WTC11 (cell line): ENCODE data around the gene ABLIM3. TPM values are rescaled to one million over a fixed set of nuclear protein-coding genes. Genes with fewer than 3 reads are reported as not detected.

Experiments
- ATAC-seq: fragments of 200-7000 bp; cut with Tn5 transposase; 2 replicates; pipeline ENCODE4 v1.10.0; 2021; ENCODE audit warnings: mild to moderate bottlenecking, moderate library complexity
- CTCF ChIA-PET: fragments of 300-600 bp; sonication (Branson Sonifier 250); formaldehyde crosslinking; loops from one replicate; lab custom pipeline; 2021; ENCODE audit warnings: antibody characterized with exemption; lab: Charles Lee
- POLR2A ChIA-PET: fragments of 350-600 bp; sonication (Branson Sonifier 250); formaldehyde crosslinking; loops from one replicate; lab custom pipeline; 2021; ENCODE audit warnings: antibody characterized with exemption; lab: Charles Lee
- DNase-seq: peaks from one replicate; pipeline ENCODE4 v3.0.0; 2021; ENCODE audit warnings: low spot score
- H3K27ac Mint-ChIP-seq: 2 replicates; pipeline ENCODE4 v1.8.0; 2021; ENCODE audit warnings: mixed read lengths
- H3K27me3 Mint-ChIP-seq: 2 replicates; pipeline ENCODE4 v1.8.0; 2021; ENCODE audit warnings: low read depth, mild to moderate bottlenecking, moderate library complexity, mixed read lengths
- H3K36me3 Mint-ChIP-seq: 2 replicates; pipeline ENCODE4 v1.8.0; 2021; ENCODE audit warnings: mixed read lengths
- H3K4me1 Mint-ChIP-seq: 2 replicates; pipeline ENCODE4 v1.8.0; 2022; ENCODE audit warnings: mixed read lengths
- H3K4me3 Mint-ChIP-seq: 2 replicates; pipeline ENCODE4 v1.8.0; 2021; ENCODE audit warnings: mild to moderate bottlenecking, moderate library complexity, mixed read lengths
- H3K9me3 Mint-ChIP-seq: 2 replicates; pipeline ENCODE4 v1.8.0; 2021; ENCODE audit warnings: mixed read lengths
- GRHL2 ChIP-seq: fragments of 250-450 bp; sonication (Bioruptor Pico); IDR thresholded peaks from 2 replicates; pipeline ENCODE4 v1.8.0; 2022; ENCODE audit warnings: mild to moderate bottlenecking, moderate library complexity; ENCODE audit not compliant: insufficient replicate concordance, severe bottlenecking
- HMGA2 ChIP-seq: fragments of 250-450 bp; sonication (Bioruptor Pico); IDR thresholded peaks from 2 replicates; pipeline ENCODE4 v1.4.0; 2021; ENCODE audit warnings: mild to moderate bottlenecking, moderate library complexity
- JAZF1 ChIP-seq: fragments of 250-450 bp; sonication (Bioruptor Pico); IDR thresholded peaks from 2 replicates; pipeline ENCODE4 v1.9.0; 2021; ENCODE audit warnings: moderate library complexity, mild to moderate bottlenecking, inconsistent platforms
- KAT7 ChIP-seq: sonication (generic); formaldehyde crosslinking; IDR thresholded peaks from 2 replicates; pipeline ENCODE4 v1.8.1; 2023; ENCODE audit warnings: missing genetic modification reagents, mild to moderate bottlenecking, borderline replicate concordance
- SMAD3 ChIP-seq: sonication (generic); formaldehyde crosslinking; IDR thresholded peaks from 2 replicates; pipeline ENCODE4 v1.8.0; 2022; ENCODE audit warnings: missing genetic modification reagents, mild to moderate bottlenecking, borderline replicate concordance
- SP1 ChIP-seq: sonication (generic); formaldehyde crosslinking; conservative IDR thresholded peaks from 2 replicates; pipeline ENCODE4 v1.8.1; 2022; ENCODE audit warnings: missing genetic modification reagents
- TEAD4 ChIP-seq: sonication (generic); formaldehyde crosslinking; IDR thresholded peaks from 2 replicates; pipeline ENCODE4 v1.8.0; 2022; ENCODE audit warnings: mild to moderate bottlenecking, missing genetic modification reagents
- ZNF138 ChIP-seq: sonication (generic); formaldehyde crosslinking; conservative IDR thresholded peaks from 2 replicates; pipeline ENCODE4 v1.8.1; 2022; ENCODE audit warnings: mild to moderate bottlenecking, moderate library complexity, missing genetic modification reagents
- ZNF263 ChIP-seq: sonication (generic); formaldehyde crosslinking; IDR thresholded peaks from 2 replicates; pipeline ENCODE4 v1.8.1; 2022; ENCODE audit warnings: low read depth, mild to moderate bottlenecking, moderate library complexity, missing genetic modification reagents
- ZNF423 ChIP-seq: fragments of 250-450 bp; sonication (Bioruptor Pico); IDR thresholded peaks from 2 replicates; pipeline ENCODE4 v2.1.2; 2022; ENCODE audit warnings: mild to moderate bottlenecking, moderate library complexity
- ZNF671 ChIP-seq: fragments of 250-450 bp; sonication (Bioruptor Pico); IDR thresholded peaks from 2 replicates; pipeline ENCODE4 v1.8.0; 2021; ENCODE audit warnings: mild to moderate bottlenecking
- total RNA-seq: library from RNA; stranded (reverse); gene quantifications from 3 replicates; pipeline ENCODE4 v1.2.3, GENCODE V29; 2021
- TF ChIP-seq, protein P1 (sequence below): fragments of 250-450 bp; sonication (Bioruptor Pico); IDR thresholded peaks from 2 replicates; pipeline ENCODE4 v1.9.0; 2021; ENCODE audit warnings: mild to moderate bottlenecking, borderline replicate concordance
- TF ChIP-seq, protein P2 (sequence below): fragments of 250-450 bp; sonication (Bioruptor Pico); IDR thresholded peaks from 2 replicates; pipeline ENCODE4 v1.9.0; 2021; ENCODE audit warnings: moderate library complexity, mild to moderate bottlenecking, inconsistent platforms, borderline replicate concordance
- TF ChIP-seq, protein P3 (sequence below): sonication (generic); formaldehyde crosslinking; IDR thresholded peaks from 2 replicates; pipeline ENCODE4 v1.8.1; 2023; ENCODE audit warnings: mild to moderate bottlenecking, missing genetic modification reagents, borderline replicate concordance
- TF ChIP-seq, protein P4 (sequence below): sonication (generic); formaldehyde crosslinking; IDR thresholded peaks from 2 replicates; pipeline ENCODE4 v1.8.0; 2022; ENCODE audit warnings: mild to moderate bottlenecking, missing genetic modification reagents
- TF ChIP-seq, protein P5 (sequence below): sonication (generic); formaldehyde crosslinking; IDR thresholded peaks from 2 replicates; pipeline ENCODE4 v1.8.1; 2023; ENCODE audit warnings: mild to moderate bottlenecking, missing genetic modification reagents

Gene ABLIM3
- total RNA-seq, 1 experiment from 2014 or later, result 0.33 TPM

DNA sequence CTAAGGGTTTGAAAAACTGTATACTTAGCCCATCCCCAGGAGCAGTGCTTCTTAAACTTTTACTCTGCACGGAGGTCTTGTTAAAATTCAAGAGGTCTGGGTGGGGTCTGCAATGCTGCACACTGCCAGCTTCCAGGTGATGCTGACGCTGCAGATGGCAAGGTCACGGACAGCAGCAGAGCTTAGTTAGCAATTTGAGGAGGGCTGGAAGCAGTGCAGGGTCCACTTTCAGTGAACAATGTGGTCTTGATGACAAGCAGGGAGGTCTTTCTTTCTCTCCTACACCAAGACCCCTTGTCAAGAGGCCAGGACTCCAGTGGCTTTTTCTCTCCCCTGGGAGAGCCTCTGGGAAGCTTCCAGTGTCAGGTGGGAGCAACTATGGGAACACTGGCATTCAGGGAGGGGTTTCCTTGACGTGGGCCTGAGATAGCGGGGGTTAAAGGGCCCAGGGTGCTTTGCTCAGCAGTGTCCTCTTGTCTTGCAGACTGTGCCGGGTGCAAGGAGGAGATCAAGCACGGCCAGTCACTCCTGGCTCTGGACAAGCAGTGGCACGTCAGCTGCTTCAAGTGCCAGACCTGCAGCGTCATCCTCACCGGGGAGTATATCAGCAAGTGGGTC, 65.3 kb downstream of the ABLIM3 start:
- no peaks in the 10 kb centered on the region for H3K4me1 Mint-ChIP-seq

DNA sequence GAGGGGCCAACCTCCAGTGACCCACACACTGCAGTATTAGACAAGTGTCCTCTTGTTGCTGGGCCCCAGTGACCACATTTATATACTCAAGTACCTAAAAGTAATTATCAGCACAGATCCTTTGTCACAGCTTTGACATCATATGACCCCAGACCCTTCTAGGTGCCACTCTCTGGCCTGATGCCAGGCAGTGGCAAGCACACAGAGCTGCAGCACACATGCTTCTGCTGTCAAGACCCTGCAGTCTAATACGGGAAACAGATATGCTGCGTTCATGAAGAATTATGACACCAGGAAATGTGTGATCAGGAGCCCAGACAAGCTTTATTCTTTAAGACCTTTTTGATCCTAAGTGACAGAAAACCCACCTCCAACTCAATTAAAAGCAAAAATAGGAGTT, 66.5 kb downstream of the ABLIM3 start:
- ChIA-PET POLR2A (no interaction called here), CTCF (no interaction called here)
- Mint-ChIP-seq H3K27ac (no peak overlapping the region), H3K9me3 (no peaks in the 10 kb centered on the region), H3K27me3 (no peaks in the 10 kb centered on the region; the same call in 1 of the 2 replicates), H3K36me3 (no peaks in the 10 kb centered on the region), H3K4me1 (no peaks in the 10 kb centered on the region), H3K4me3 (no peak overlapping the region)
- DNase-seq (no peak), ATAC-seq (no peak)
- TF ChIP-seq ZNF423, result no peak
- TF ChIP-seq, protein P1, sequence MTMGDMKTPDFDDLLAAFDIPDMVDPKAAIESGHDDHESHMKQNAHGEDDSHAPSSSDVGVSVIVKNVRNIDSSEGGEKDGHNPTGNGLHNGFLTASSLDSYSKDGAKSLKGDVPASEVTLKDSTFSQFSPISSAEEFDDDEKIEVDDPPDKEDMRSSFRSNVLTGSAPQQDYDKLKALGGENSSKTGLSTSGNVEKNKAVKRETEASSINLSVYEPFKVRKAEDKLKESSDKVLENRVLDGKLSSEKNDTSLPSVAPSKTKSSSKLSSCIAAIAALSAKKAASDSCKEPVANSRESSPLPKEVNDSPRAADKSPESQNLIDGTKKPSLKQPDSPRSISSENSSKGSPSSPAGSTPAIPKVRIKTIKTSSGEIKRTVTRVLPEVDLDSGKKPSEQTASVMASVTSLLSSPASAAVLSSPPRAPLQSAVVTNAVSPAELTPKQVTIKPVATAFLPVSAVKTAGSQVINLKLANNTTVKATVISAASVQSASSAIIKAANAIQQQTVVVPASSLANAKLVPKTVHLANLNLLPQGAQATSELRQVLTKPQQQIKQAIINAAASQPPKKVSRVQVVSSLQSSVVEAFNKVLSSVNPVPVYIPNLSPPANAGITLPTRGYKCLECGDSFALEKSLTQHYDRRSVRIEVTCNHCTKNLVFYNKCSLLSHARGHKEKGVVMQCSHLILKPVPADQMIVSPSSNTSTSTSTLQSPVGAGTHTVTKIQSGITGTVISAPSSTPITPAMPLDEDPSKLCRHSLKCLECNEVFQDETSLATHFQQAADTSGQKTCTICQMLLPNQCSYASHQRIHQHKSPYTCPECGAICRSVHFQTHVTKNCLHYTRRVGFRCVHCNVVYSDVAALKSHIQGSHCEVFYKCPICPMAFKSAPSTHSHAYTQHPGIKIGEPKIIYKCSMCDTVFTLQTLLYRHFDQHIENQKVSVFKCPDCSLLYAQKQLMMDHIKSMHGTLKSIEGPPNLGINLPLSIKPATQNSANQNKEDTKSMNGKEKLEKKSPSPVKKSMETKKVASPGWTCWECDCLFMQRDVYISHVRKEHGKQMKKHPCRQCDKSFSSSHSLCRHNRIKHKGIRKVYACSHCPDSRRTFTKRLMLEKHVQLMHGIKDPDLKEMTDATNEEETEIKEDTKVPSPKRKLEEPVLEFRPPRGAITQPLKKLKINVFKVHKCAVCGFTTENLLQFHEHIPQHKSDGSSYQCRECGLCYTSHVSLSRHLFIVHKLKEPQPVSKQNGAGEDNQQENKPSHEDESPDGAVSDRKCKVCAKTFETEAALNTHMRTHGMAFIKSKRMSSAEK (CRISPR knock-in tag), result no peak
- TF ChIP-seq SP1, result no peak
- no peak for TF ChIP-seq KAT7 (CRISPR knock-in tag)
- no peak for TF ChIP-seq SMAD3 (CRISPR knock-in tag)
- TF ChIP-seq, protein P2, sequence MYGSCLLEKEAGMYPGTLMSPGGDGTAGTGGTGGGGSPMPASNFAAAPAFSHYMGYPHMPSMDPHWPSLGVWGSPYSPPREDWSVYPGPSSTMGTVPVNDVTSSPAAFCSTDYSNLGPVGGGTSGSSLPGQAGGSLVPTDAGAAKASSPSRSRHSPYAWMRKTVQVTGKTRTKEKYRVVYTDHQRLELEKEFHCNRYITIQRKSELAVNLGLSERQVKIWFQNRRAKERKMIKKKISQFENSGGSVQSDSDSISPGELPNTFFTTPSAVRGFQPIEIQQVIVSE (CRISPR knock-in tag), result no peak
- no peak for TF ChIP-seq JAZF1 (CRISPR knock-in tag)

More for the DNA sequence above, 65.3 kb downstream of the ABLIM3 start:
- H3K27me3 Mint-ChIP-seq, result no peaks in the 10 kb centered on the region; the same call in 1 of the 2 replicates
- DNase-seq, result no peak
- POLR2A ChIA-PET, result no interaction called here
- no peaks in the 10 kb centered on the region for H3K36me3 Mint-ChIP-seq
- CTCF ChIA-PET, result interaction anchor here (1.1 kb wide), 1 partner anchor 65 kb away, joined by 3 read pairs; the partner anchor contains the start of gene ABLIM3
- no peak for ATAC-seq
- no peak for TF ChIP-seq ZNF423
- TF ChIP-seq, protein P3, sequence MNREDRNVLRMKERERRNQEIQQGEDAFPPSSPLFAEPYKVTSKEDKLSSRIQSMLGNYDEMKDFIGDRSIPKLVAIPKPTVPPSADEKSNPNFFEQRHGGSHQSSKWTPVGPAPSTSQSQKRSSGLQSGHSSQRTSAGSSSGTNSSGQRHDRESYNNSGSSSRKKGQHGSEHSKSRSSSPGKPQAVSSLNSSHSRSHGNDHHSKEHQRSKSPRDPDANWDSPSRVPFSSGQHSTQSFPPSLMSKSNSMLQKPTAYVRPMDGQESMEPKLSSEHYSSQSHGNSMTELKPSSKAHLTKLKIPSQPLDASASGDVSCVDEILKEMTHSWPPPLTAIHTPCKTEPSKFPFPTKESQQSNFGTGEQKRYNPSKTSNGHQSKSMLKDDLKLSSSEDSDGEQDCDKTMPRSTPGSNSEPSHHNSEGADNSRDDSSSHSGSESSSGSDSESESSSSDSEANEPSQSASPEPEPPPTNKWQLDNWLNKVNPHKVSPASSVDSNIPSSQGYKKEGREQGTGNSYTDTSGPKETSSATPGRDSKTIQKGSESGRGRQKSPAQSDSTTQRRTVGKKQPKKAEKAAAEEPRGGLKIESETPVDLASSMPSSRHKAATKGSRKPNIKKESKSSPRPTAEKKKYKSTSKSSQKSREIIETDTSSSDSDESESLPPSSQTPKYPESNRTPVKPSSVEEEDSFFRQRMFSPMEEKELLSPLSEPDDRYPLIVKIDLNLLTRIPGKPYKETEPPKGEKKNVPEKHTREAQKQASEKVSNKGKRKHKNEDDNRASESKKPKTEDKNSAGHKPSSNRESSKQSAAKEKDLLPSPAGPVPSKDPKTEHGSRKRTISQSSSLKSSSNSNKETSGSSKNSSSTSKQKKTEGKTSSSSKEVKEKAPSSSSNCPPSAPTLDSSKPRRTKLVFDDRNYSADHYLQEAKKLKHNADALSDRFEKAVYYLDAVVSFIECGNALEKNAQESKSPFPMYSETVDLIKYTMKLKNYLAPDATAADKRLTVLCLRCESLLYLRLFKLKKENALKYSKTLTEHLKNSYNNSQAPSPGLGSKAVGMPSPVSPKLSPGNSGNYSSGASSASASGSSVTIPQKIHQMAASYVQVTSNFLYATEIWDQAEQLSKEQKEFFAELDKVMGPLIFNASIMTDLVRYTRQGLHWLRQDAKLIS, result no peak
- no peak for TF ChIP-seq ZNF671 (CRISPR knock-in tag)
- TF ChIP-seq SMAD3 (CRISPR knock-in tag), result no peak
- TF ChIP-seq, protein P4, sequence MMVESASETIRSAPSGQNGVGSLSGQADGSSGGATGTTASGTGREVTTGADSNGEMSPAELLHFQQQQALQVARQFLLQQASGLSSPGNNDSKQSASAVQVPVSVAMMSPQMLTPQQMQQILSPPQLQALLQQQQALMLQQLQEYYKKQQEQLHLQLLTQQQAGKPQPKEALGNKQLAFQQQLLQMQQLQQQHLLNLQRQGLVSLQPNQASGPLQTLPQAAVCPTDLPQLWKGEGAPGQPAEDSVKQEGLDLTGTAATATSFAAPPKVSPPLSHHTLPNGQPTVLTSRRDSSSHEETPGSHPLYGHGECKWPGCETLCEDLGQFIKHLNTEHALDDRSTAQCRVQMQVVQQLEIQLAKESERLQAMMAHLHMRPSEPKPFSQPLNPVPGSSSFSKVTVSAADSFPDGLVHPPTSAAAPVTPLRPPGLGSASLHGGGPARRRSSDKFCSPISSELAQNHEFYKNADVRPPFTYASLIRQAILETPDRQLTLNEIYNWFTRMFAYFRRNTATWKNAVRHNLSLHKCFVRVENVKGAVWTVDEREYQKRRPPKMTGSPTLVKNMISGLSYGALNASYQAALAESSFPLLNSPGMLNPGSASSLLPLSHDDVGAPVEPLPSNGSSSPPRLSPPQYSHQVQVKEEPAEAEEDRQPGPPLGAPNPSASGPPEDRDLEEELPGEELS, result no peak
- no peak for TF ChIP-seq SP1
- TF ChIP-seq ZNF138 (CRISPR knock-in tag), result no peak
- TF ChIP-seq TEAD4 (CRISPR knock-in tag), result no peak
- no peak for TF ChIP-seq HMGA2 (CRISPR knock-in tag)
- TF ChIP-seq, protein P5, sequence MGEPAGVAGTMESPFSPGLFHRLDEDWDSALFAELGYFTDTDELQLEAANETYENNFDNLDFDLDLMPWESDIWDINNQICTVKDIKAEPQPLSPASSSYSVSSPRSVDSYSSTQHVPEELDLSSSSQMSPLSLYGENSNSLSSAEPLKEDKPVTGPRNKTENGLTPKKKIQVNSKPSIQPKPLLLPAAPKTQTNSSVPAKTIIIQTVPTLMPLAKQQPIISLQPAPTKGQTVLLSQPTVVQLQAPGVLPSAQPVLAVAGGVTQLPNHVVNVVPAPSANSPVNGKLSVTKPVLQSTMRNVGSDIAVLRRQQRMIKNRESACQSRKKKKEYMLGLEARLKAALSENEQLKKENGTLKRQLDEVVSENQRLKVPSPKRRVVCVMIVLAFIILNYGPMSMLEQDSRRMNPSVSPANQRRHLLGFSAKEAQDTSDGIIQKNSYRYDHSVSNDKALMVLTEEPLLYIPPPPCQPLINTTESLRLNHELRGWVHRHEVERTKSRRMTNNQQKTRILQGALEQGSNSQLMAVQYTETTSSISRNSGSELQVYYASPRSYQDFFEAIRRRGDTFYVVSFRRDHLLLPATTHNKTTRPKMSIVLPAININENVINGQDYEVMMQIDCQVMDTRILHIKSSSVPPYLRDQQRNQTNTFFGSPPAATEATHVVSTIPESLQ (CRISPR knock-in tag), result no peak
- TF ChIP-seq ZNF263 (CRISPR knock-in tag), result no peak
- TF ChIP-seq GRHL2 (CRISPR knock-in tag), result no peak
- no peaks in the 10 kb centered on the region for H3K9me3 Mint-ChIP-seq
- no peak overlapping the region for H3K4me3 Mint-ChIP-seq
- H3K27ac Mint-ChIP-seq, result no peak overlapping the region
